DOHH2 (cell line): ENCODE data around the gene IFIT2.

Experiments
- H3F3A ChIP-seq: fragments of 200-600 bp; sonication (generic), shearing (Covaris generic); 2 replicates; pipeline ENCODE4 v1.6.0; 2016; ENCODE audit warnings: antibody characterized with exemption, mild to moderate bottlenecking; ENCODE audit not compliant: control insufficient read depth, insufficient read depth
- H3K27ac ChIP-seq: fragments of 200-600 bp; sonication (generic); 2 replicates; pipeline ENCODE4 v1.5.1; 2014; ENCODE audit warnings: low read depth, mild to moderate bottlenecking, low read length, moderate library complexity
- H3K27me3 ChIP-seq: fragments of 200-600 bp; sonication (generic); 2 replicates; pipeline ENCODE4 v1.6.1; 2014; ENCODE audit warnings: mild to moderate bottlenecking, low read length, mixed read lengths; ENCODE audit not compliant: control insufficient read depth
- H3K36me3 ChIP-seq: fragments of 200-600 bp; sonication (generic); 2 replicates; pipeline ENCODE4 v1.6.1; 2014; ENCODE audit warnings: mild to moderate bottlenecking, low read length, moderate library complexity, mixed read lengths; ENCODE audit not compliant: control insufficient read depth
- H3K4me1 ChIP-seq: fragments of 200-600 bp; sonication (generic); 2 replicates; pipeline ENCODE4 v1.6.1; 2014; ENCODE audit warnings: mild to moderate bottlenecking, low read length, mixed read lengths; ENCODE audit not compliant: control insufficient read depth
- H3K4me2 ChIP-seq: fragments of 200-600 bp; sonication (generic); 2 replicates; pipeline ENCODE4 v1.6.0; 2014; ENCODE audit warnings: mild to moderate bottlenecking, low read length, moderate library complexity
- H3K4me3 ChIP-seq: fragments of 200-600 bp; sonication (generic); 2 replicates; pipeline ENCODE4 v1.5.1; 2014; ENCODE audit warnings: mild to moderate bottlenecking, low read length, mixed read lengths
- H3K79me2 ChIP-seq: fragments of 200-600 bp; sonication (generic); 2 replicates; pipeline ENCODE4 v1.6.1; 2014; ENCODE audit warnings: mild to moderate bottlenecking, low read length, mixed read lengths; ENCODE audit not compliant: control insufficient read depth
- H3K9me2 ChIP-seq: fragments of 200-600 bp; sonication (generic); replicated peaks from 2 replicates; pipeline ENCODE4 v1.6.1; 2014; ENCODE audit warnings: mild to moderate bottlenecking, low read length, mixed read lengths; ENCODE audit not compliant: control insufficient read depth
- H3K9me3 ChIP-seq: fragments of 200-600 bp; sonication (generic); 2 replicates; pipeline ENCODE4 v1.6.1; 2014; ENCODE audit warnings: antibody characterized with exemption, low read length, mixed read lengths; ENCODE audit not compliant: control insufficient read depth, insufficient read depth
- H4K20me1 ChIP-seq: fragments of 200-600 bp; sonication (generic); 2 replicates; pipeline ENCODE4 v1.6.0; 2014; ENCODE audit warnings: low read depth, mild to moderate bottlenecking, antibody characterized with exemption, low read length, moderate library complexity; ENCODE audit not compliant: control insufficient read depth, insufficient read depth
- EZH2phosphoT487 ChIP-seq: fragments of 200-600 bp; sonication (generic); IDR thresholded peaks from 2 replicates; pipeline ENCODE4 v1.6.1; 2017; ENCODE audit warnings: borderline replicate concordance, mild to moderate bottlenecking, antibody characterized with exemption, low read length, moderate library complexity, mixed read lengths
- TF ChIP-seq, protein P1 (sequence below): fragments of 200-600 bp; sonication (generic); IDR thresholded peaks from one replicate; pipeline ENCODE4 v1.5.1; 2014; ENCODE audit warnings: antibody characterized with exemption, mild to moderate bottlenecking, low read depth, low read length; ENCODE audit not compliant: poor library complexity, severe bottlenecking

IFIT2 gene

GRCh38 chr10:89304925-89305324, 3.1 kb downstream of the IFIT2 start:
- H3K36me3 ChIP-seq = no peaks in the 10 kb centered on the region
- H3K27ac ChIP-seq = no peak overlapping the region
- no peak overlapping the region for H3K4me3 ChIP-seq
- H3K9me2 ChIP-seq = no peaks in the 10 kb centered on the region
- TF ChIP-seq, protein P1, sequence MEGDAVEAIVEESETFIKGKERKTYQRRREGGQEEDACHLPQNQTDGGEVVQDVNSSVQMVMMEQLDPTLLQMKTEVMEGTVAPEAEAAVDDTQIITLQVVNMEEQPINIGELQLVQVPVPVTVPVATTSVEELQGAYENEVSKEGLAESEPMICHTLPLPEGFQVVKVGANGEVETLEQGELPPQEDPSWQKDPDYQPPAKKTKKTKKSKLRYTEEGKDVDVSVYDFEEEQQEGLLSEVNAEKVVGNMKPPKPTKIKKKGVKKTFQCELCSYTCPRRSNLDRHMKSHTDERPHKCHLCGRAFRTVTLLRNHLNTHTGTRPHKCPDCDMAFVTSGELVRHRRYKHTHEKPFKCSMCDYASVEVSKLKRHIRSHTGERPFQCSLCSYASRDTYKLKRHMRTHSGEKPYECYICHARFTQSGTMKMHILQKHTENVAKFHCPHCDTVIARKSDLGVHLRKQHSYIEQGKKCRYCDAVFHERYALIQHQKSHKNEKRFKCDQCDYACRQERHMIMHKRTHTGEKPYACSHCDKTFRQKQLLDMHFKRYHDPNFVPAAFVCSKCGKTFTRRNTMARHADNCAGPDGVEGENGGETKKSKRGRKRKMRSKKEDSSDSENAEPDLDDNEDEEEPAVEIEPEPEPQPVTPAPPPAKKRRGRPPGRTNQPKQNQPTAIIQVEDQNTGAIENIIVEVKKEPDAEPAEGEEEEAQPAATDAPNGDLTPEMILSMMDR = no peak
- TF ChIP-seq EZH2phosphoT487 = no peak
- H3K4me1 ChIP-seq = peaks cover 11% of the 10 kb centered on the region
- H4K20me1 ChIP-seq = no peaks in the 10 kb centered on the region
- H3F3A ChIP-seq = no peaks in the 10 kb centered on the region
- peaks cover 13% of the 10 kb centered on the region for H3K27me3 ChIP-seq
- no peaks in the 10 kb centered on the region for H3K9me3 ChIP-seq
- no peak overlapping the region for H3K4me2 ChIP-seq
- no peaks in the 10 kb centered on the region for H3K79me2 ChIP-seq

DNA sequence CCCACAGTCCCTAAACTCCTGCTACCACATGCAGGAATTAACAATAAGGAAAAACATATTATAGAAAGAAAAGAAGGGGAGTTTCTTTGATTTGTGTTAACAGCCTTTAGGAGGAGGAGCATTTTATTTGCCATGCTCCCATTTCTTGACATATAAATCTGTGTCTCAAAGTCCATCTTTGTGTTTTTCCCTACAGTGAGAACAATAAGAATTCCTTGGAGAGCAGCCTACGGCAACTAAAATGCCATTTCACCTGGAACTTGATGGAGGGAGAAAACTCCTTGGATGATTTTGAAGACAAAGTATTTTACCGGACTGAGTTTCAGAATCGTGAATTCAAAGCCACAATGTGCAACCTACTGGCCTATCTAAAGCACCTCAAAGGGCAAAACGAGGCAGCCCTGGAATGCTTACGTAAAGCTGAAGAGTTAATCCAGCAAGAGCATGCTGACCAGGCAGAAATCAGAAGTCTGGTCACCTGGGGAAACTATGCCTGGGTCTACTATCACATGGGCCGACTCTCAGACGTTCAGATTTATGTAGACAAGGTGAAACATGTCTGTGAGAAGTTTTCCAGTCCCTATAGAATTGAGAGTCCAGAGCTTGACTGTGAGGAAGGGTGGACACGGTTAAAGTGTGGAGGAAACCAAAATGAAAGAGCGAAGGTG, 4.1 kb downstream of the IFIT2 start:
- Histone ChIP-seq H3K79me2 (no peaks in the 10 kb centered on the region), H4K20me1 (no peaks in the 10 kb centered on the region), H3K9me2 (no peaks in the 10 kb centered on the region), H3K27me3 (peaks cover 13% of the 10 kb centered on the region), H3K4me3 (no peak overlapping the region), H3K4me2 (no peak overlapping the region), H3F3A (no peaks in the 10 kb centered on the region), H3K9me3 (no peaks in the 10 kb centered on the region), H3K27ac (no peak overlapping the region), H3K36me3 (no peaks in the 10 kb centered on the region), H3K4me1 (peaks cover 11% of the 10 kb centered on the region)
- TF ChIP-seq, protein P1 = no peak
- TF ChIP-seq EZH2phosphoT487 = no peak

- Histone ChIP-seq H3K4me1 (peaks cover 7% of the 10 kb centered on the region), H3K9me3 (no peaks in the 10 kb centered on the region), H4K20me1 (no peaks in the 10 kb centered on the region), H3F3A (no peaks in the 10 kb centered on the region), H3K9me2 (no peaks in the 10 kb centered on the region), H3K79me2 (no peaks in the 10 kb centered on the region), H3K27ac (no peak overlapping the region), H3K36me3 (no peaks in the 10 kb centered on the region), H3K4me2 (no peak overlapping the region), H3K27me3 (peaks cover 13% of the 10 kb centered on the region), H3K4me3 (no peak overlapping the region)
- TF ChIP-seq, protein P1 = no peak
- TF ChIP-seq EZH2phosphoT487 = no peak
Observed at GRCh38 chr10:89306434-89307268, 4.8 kb downstream of the IFIT2 start.
